GM21737 (cell line): ENCODE data around the gene NOL12.

Experiments
- ATAC-seq: cut with Tn5 transposase; IDR thresholded peaks from one replicate; pipeline ENCODE4 v1.9.1; 2021; ENCODE audit warnings: mild to moderate bottlenecking, moderate library complexity; ENCODE audit not compliant: unreplicated experiment

Gene NOL12

GRCh38 chr22:37741312-37741795 is 55.2 kb downstream of the NOL12 start:
- ATAC-seq = no peak

DNA sequence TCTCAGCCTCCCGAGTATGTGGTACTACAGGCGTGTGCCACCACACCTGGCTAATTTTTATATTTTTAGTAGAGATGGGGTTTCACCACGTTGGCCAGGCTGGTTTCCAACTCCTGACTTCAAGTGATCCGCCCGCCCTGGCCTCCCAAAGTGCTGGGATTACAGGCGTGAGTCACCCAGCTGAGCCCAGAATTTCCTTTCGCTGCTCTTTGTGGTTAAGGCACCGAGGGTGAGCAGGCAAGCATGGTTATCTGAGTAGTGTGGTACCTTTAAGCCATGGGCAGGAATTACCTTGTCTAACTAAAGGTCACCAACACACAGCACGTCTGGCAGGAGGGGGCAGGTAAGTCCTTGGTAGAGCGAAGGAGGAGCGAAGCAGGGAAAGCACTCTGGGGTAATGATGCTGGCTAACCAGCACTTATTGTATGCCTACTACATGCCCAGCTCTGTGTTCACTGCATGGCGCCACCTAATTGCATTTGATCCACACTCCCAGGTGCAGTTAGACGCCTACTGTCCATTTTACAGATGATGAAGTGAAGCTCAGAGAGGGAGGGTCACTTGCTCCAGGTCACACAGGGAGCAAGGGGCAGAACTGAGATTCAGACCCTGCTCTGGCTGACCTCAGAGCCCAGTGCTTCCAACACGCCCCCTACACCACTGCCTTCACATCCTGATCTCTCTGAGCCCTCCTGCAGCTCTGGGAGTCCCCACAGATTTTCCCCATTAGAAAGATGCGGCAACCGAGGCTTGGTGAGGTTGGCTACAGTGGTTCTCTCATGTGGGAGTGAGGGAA is 56.4 kb downstream of the NOL12 start:
- ATAC-seq = no peak
